Measurements from ENCODE around the gene MYO1D.

GRCh38 chr17:32541640-32542039 is 335.3 kb downstream of the MYO1D start:
- TF ChIP-seq POLR2A (IDR thresholded peaks at IDR 0.05), result no peak
- TF ChIP-seq, protein P1, sequence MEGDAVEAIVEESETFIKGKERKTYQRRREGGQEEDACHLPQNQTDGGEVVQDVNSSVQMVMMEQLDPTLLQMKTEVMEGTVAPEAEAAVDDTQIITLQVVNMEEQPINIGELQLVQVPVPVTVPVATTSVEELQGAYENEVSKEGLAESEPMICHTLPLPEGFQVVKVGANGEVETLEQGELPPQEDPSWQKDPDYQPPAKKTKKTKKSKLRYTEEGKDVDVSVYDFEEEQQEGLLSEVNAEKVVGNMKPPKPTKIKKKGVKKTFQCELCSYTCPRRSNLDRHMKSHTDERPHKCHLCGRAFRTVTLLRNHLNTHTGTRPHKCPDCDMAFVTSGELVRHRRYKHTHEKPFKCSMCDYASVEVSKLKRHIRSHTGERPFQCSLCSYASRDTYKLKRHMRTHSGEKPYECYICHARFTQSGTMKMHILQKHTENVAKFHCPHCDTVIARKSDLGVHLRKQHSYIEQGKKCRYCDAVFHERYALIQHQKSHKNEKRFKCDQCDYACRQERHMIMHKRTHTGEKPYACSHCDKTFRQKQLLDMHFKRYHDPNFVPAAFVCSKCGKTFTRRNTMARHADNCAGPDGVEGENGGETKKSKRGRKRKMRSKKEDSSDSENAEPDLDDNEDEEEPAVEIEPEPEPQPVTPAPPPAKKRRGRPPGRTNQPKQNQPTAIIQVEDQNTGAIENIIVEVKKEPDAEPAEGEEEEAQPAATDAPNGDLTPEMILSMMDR (IDR thresholded peaks at IDR 0.05), result no peak
